ENCODE results near the gene TEX38.

GRCh38 chr1:46708121-46708520 is 36.5 kb downstream of the TEX38 start:
- TF ChIP-seq REST (IDR thresholded peaks at IDR 0.05; ENCODE audit: low read depth): no peak
- TF ChIP-seq ZBTB33 (IDR thresholded peaks at IDR 0.05; ENCODE audit: extremely low read depth, insufficient replicate concordance, low read length): no peak
- TF ChIP-seq SP1 (IDR thresholded peaks at IDR 0.05; ENCODE audit: low read depth): no peak
